ENCODE results near the gene WNT7A.

WNT7A gene

GRCh38 chr3:13844911-13845310 is 35.0 kb downstream of the WNT7A start:
- no peak for DNase-seq

GRCh38 chr3:13844286-13844685 is 35.6 kb downstream of the WNT7A start:
- DNase-seq, result no peak

- DNase-seq, result no peak
These were observed 36.5 kb downstream of the WNT7A start for GRCh38 chr3:13843351-13843750.

- no peak for DNase-seq
These were observed 37.6 kb downstream of the WNT7A start for GRCh38 chr3:13842226-13842625.

- no peak for DNase-seq
These were observed 38.0 kb downstream of the WNT7A start for GRCh38 chr3:13841826-13842225.

- DNase-seq, result no peak
These were observed 38.7 kb downstream of the WNT7A start for GRCh38 chr3:13841141-13841540.

- no peak for DNase-seq
These were observed 39.4 kb downstream of the WNT7A start for GRCh38 chr3:13840456-13840855.

- DNase-seq, result no peak
These were observed 40.0 kb downstream of the WNT7A start for GRCh38 chr3:13839726-13840340.

GRCh38 chr3:13839253-13839652 is 40.6 kb downstream of the WNT7A start:
- DNase-seq, result no peak

GRCh38 chr3:13838421-13838820 is 41.5 kb downstream of the WNT7A start:
- DNase-seq, result no peak

GRCh38 chr3:13837751-13838150 is 42.1 kb downstream of the WNT7A start:
- no peak for DNase-seq

- no peak for DNase-seq
These were observed 42.9 kb downstream of the WNT7A start for GRCh38 chr3:13836658-13837587.

GRCh38 chr3:13835246-13835645 is 44.6 kb downstream of the WNT7A start:
- DNase-seq, result no peak

- no peak for DNase-seq
These were observed 45.4 kb downstream of the WNT7A start for GRCh38 chr3:13834258-13835035.

GRCh38 chr3:13833506-13834257 is 46.2 kb downstream of the WNT7A start:
- DNase-seq, result no peak

GRCh38 chr3:13832130-13832529 is 47.7 kb downstream of the WNT7A start:
- no peak for DNase-seq

- no peak for DNase-seq
These were observed 48.4 kb downstream of the WNT7A start for GRCh38 chr3:13831386-13831996.

GRCh38 chr3:13829311-13829710 is 50.6 kb downstream of the WNT7A start:
- DNase-seq, result no peak

GRCh38 chr3:13828501-13829265 is 51.2 kb downstream of the WNT7A start:
- DNase-seq, result no peak

- no peak for DNase-seq
These were observed 52.2 kb downstream of the WNT7A start for GRCh38 chr3:13827699-13828098.

- no peak for DNase-seq
These were observed 52.6 kb downstream of the WNT7A start for GRCh38 chr3:13827256-13827655.

GRCh38 chr3:13826672-13827071 is 53.2 kb downstream of the WNT7A start:
- DNase-seq, result no peak
